OCI-LY1 (cell line): ENCODE results near the gene ACOT12.

Experiments used
- H2AFZ ChIP-seq: fragments of 200-600 bp; sonication (generic), shearing (Covaris generic); 2 replicates; pipeline ENCODE4 v1.6.0; 2014; ENCODE audit warnings: antibody characterized with exemption, mild to moderate bottlenecking, low read length
- H3F3A ChIP-seq: fragments of 200-600 bp; sonication (generic), shearing (Covaris generic); 2 replicates; pipeline ENCODE4 v1.6.0; 2014; ENCODE audit warnings: mild to moderate bottlenecking, antibody characterized with exemption, low read length, moderate library complexity; ENCODE audit not compliant: insufficient read depth
- H3K27ac ChIP-seq: fragments of 200-600 bp; sonication (generic); 2 replicates; pipeline ENCODE4 v1.5.1; 2014; ENCODE audit warnings: low read length, mixed run types, mild to moderate bottlenecking, low read depth; ENCODE audit not compliant: poor library complexity, severe bottlenecking
- H3K27me3 ChIP-seq: fragments of 200-600 bp; sonication (generic); 2 replicates; pipeline ENCODE4 v1.6.0; 2014; ENCODE audit warnings: antibody characterized with exemption, mild to moderate bottlenecking, low read length, moderate library complexity; ENCODE audit not compliant: insufficient read depth
- H3K36me3 ChIP-seq: fragments of 200-600 bp; sonication (generic); 2 replicates; pipeline ENCODE4 v1.6.1; 2014; ENCODE audit warnings: mild to moderate bottlenecking, antibody characterized with exemption, low read length, moderate library complexity, mixed read lengths; ENCODE audit not compliant: insufficient read depth
- H3K4me1 ChIP-seq: fragments of 200-600 bp; sonication (generic); 2 replicates; pipeline ENCODE4 v1.5.1; 2014; ENCODE audit warnings: mild to moderate bottlenecking, low read length, moderate library complexity; ENCODE audit not compliant: insufficient read depth, severe bottlenecking
- H3K4me2 ChIP-seq: fragments of 200-600 bp; sonication (generic), shearing (Covaris generic); 2 replicates; pipeline ENCODE4 v1.6.1; 2014; ENCODE audit warnings: low read length
- H3K4me3 ChIP-seq: fragments of 200-600 bp; sonication (generic); 2 replicates; pipeline ENCODE4 v1.5.1; 2014; ENCODE audit warnings: low read length, low read depth, mild to moderate bottlenecking, mixed read lengths; ENCODE audit not compliant: poor library complexity, severe bottlenecking
- H3K79me2 ChIP-seq: fragments of 200-600 bp; shearing (Covaris generic); 2 replicates; pipeline ENCODE4 v1.6.1; 2016; ENCODE audit warnings: mixed run types, low read length, mixed read lengths; ENCODE audit not compliant: insufficient read depth
- H3K9ac ChIP-seq: fragments of 200-600 bp; sonication (generic), shearing (Covaris generic); 2 replicates; pipeline ENCODE4 v1.6.1; 2014; ENCODE audit warnings: mild to moderate bottlenecking, low read length, mixed read lengths
- H3K9me2 ChIP-seq: fragments of 200-600 bp; sonication (generic), shearing (Covaris generic); 2 replicates; pipeline ENCODE4 v1.6.1; 2014; ENCODE audit warnings: low read depth, mild to moderate bottlenecking, low read length, mixed read lengths
- H3K9me3 ChIP-seq: fragments of 200-600 bp; shearing (Covaris generic); 2 replicates; pipeline ENCODE4 v1.6.1; 2014; ENCODE audit warnings: low read length, mixed read lengths
- H4K20me1 ChIP-seq: fragments of 200-600 bp; sonication (generic), shearing (Covaris generic); 2 replicates; pipeline ENCODE4 v1.6.0; 2016; ENCODE audit warnings: mild to moderate bottlenecking, low read length; ENCODE audit not compliant: insufficient read depth
- CTCF ChIP-seq: fragments of 200-600 bp; sonication (generic), shearing (Covaris generic); IDR thresholded peaks from 2 replicates; pipeline ENCODE4 v1.5.1; 2017; ENCODE audit warnings: mild to moderate bottlenecking, antibody characterized with exemption, low read length, moderate library complexity, mixed read lengths
- EZH2 ChIP-seq: fragments of 200-600 bp; sonication (generic), shearing (Covaris generic); IDR thresholded peaks from 2 replicates; pipeline ENCODE4 v1.8.0; 2017; ENCODE audit warnings: borderline replicate concordance, mixed run types, mild to moderate bottlenecking, antibody characterized with exemption, low read length, moderate library complexity, mixed read lengths

The ACOT12 gene

GRCh38 chr5:81363093-81363871, 30.7 kb downstream of the ACOT12 start:
- Histone ChIP-seq H3K9me2 (no peaks in the 10 kb centered on the region), H3K9me3 (no peaks in the 10 kb centered on the region), H3K36me3 (no peaks in the 10 kb centered on the region), H3F3A (no peaks in the 10 kb centered on the region), H2AFZ (no peak overlapping the region), H4K20me1 (no peaks in the 10 kb centered on the region), H3K27me3 (no peaks in the 10 kb centered on the region), H3K27ac (no peak overlapping the region), H3K79me2 (no peaks in the 10 kb centered on the region), H3K9ac (no peak overlapping the region), H3K4me3 (no peak overlapping the region), H3K4me2 (no peak overlapping the region), H3K4me1 (no peaks in the 10 kb centered on the region)
- TF ChIP-seq CTCF (no peak), EZH2 (no peak)

- Histone ChIP-seq H3K4me3 (no peak overlapping the region), H3K27me3 (no peaks in the 10 kb centered on the region), H3K9ac (no peak overlapping the region), H2AFZ (no peak overlapping the region), H3K36me3 (no peaks in the 10 kb centered on the region), H3K9me2 (no peaks in the 10 kb centered on the region), H3F3A (no peaks in the 10 kb centered on the region), H3K27ac (no peak overlapping the region), H3K4me2 (no peak overlapping the region), H3K4me1 (no peaks in the 10 kb centered on the region), H3K79me2 (no peaks in the 10 kb centered on the region), H4K20me1 (no peaks in the 10 kb centered on the region), H3K9me3 (no peaks in the 10 kb centered on the region)
- no peak for TF ChIP-seq CTCF
- TF ChIP-seq EZH2 = no peak
These were observed 32.3 kb downstream of the ACOT12 start for GRCh38 chr5:81361600-81361999.

- Histone ChIP-seq H3K9me2 (no peaks in the 10 kb centered on the region), H4K20me1 (no peaks in the 10 kb centered on the region), H3K79me2 (no peaks in the 10 kb centered on the region), H3K27ac (no peak overlapping the region), H3K4me3 (no peak overlapping the region), H2AFZ (no peak overlapping the region), H3K9me3 (no peaks in the 10 kb centered on the region), H3F3A (no peaks in the 10 kb centered on the region), H3K27me3 (no peaks in the 10 kb centered on the region), H3K4me1 (no peaks in the 10 kb centered on the region), H3K4me2 (no peak overlapping the region), H3K9ac (no peak overlapping the region), H3K36me3 (no peaks in the 10 kb centered on the region)
- no peak for TF ChIP-seq EZH2
- no peak for TF ChIP-seq CTCF
These were observed 33.3 kb downstream of the ACOT12 start for GRCh38 chr5:81360640-81361039.
